K562 treated with DMSO at 1 percent for 48 hours (cell line): ENCODE results near the gene BCHE. TPM values are rescaled to one million over a fixed set of nuclear protein-coding genes. Genes with fewer than 3 reads are reported as not detected.

Source experiments
- total RNA-seq: library from RNA; unstranded; fragments of 300-600 nt; gene quantifications from 2 replicates; pipeline ENCODE4 v1.2.3, GENCODE V29; 2022; ENCODE audit warnings: low replicate concordance; ENCODE audit errors: extremely low read depth

Gene BCHE
- total RNA-seq: not detected in 2 replicates

GRCh38 chr3:165837058-165837525, at the start of gene BCHE:
BCHE (minus strand) TSS chr3:165837423; CDS start chr3:165831033, 6,390 bp downstream.

